Measurements from ENCODE around the gene IPO13.

IPO13 gene, protein sequence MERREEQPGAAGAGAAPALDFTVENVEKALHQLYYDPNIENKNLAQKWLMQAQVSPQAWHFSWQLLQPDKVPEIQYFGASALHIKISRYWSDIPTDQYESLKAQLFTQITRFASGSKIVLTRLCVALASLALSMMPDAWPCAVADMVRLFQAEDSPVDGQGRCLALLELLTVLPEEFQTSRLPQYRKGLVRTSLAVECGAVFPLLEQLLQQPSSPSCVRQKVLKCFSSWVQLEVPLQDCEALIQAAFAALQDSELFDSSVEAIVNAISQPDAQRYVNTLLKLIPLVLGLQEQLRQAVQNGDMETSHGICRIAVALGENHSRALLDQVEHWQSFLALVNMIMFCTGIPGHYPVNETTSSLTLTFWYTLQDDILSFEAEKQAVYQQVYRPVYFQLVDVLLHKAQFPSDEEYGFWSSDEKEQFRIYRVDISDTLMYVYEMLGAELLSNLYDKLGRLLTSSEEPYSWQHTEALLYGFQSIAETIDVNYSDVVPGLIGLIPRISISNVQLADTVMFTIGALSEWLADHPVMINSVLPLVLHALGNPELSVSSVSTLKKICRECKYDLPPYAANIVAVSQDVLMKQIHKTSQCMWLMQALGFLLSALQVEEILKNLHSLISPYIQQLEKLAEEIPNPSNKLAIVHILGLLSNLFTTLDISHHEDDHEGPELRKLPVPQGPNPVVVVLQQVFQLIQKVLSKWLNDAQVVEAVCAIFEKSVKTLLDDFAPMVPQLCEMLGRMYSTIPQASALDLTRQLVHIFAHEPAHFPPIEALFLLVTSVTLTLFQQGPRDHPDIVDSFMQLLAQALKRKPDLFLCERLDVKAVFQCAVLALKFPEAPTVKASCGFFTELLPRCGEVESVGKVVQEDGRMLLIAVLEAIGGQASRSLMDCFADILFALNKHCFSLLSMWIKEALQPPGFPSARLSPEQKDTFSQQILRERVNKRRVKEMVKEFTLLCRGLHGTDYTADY

GRCh38 chr1:43946236-43947060 lies at the start of gene IPO13:
Gene IPO13 (plus strand): TSS chr1:43946950. CDS start chr1:43947601, 651 bp downstream.
- peak; percentile 96 for DNase-seq

DNA sequence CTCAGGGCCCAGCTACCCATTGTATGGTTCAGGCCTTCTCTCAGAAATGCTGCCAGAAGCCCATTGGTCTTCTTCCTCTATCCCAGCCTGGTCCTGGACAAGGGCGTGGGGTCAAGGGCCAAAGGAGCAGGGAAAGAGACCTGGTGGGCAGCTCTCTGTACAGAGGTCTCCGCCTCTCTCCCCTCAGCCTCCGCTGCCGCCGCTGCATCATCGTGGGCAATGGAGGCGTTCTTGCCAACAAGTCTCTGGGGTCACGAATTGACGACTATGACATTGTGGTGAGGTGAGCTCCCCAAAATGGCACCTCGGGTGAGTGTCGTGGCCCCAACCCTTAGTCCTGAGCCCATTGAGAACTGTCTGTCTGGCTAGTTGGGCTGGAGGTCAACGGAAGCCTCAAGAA lies 47.8 kb upstream of the IPO13 start:
- DNase-seq: no peak

GRCh38 chr1:43900386-43900785 lies 46.4 kb upstream of the IPO13 start:
- DNase-seq: no peak

DNA sequence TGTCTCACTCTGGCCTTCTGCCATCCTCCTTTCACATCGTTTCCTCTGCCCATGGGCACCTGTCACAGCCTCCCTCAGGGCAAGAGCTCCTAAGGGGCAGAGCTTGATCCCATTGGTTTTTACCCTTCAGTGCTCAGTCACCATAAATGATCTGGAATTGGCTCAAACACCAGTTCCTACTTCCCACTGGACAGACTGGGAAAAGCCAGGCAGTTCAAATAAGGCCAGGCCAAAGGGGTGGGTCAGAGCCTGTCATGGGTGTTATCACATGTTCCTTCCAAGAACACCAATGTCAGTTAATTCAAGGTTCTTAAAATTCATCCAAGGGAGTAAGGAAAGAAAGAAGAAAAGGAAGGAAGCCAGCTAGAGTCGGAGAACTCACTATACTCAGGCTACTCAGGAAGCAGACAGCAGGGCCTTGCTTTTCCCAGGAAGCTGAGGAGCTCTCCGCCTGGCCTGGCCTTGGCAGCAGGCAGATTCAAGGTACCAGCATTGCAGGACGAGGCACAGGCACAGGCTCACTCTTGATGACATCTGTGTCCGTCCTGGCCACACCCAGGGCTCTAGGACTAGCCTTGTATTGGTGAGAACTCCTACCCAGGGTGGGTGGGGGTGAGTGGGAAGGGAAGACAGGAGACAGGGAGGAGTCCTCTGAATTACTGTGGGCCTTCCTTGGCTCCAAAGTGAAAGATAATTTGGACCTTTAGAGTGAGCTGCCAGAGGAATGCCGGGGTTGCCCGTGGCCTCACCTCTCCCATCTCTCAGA lies 45.4 kb upstream of the IPO13 start:
- no peak for DNase-seq

- peak; percentile 34 for DNase-seq
Measured at GRCh38 chr1:43902058-43902831, 44.5 kb upstream of the IPO13 start.

DNA sequence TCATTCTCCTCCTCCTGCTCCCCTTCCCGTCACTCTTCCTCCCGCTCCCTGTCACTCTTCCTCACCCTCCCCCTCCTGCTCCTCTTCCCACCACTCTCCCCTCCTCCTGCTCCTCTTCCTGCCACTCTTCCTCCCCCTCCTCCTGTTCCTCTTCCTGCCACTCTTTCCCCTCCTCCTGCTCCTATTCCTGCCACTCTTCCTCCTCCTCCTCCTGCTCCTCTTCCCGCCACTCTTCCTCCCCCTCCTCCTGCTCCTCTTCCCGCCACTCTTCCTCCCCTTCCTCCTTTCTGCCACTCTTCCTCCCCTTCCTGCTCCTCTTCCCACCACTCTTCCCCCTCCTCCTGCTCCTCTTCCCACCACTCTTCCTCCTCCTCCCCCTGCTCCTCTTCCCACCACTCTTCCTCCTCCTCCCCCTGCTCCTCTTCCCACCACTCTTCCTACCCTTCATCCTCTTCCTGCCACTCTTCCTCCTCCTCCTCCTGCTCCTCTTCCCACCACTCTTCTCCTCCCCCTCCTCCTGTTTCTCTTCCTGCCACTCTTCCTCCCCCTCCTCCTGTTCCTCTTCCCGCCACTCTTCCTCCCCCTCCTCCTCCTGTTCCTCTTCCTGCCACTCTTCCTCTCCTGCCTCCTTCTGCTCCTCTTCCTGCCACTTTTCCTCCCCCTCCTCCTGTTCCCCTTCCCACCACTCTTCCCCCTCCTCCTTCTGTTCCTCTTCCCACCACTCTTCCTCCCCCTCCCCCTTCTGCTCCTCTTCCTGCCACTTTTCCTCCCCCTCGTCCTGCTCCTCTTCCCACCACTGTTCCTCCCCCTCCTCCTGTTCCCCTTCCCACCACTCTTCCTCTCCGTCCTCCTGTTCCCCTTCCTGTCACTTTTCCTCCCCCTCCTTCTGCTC lies 41.8 kb upstream of the IPO13 start:
- DNase-seq: no peak

GRCh38 chr1:43908226-43908625 lies 38.5 kb upstream of the IPO13 start:
- DNase-seq: no peak

- DNase-seq: no peak
Measured at GRCh38 chr1:43908858-43909257, 37.9 kb upstream of the IPO13 start.

GRCh38 chr1:43910343-43910742 lies 36.4 kb upstream of the IPO13 start:
- DNase-seq: no peak

GRCh38 chr1:43912607-43913006 lies 34.1 kb upstream of the IPO13 start:
- no peak for DNase-seq

DNA sequence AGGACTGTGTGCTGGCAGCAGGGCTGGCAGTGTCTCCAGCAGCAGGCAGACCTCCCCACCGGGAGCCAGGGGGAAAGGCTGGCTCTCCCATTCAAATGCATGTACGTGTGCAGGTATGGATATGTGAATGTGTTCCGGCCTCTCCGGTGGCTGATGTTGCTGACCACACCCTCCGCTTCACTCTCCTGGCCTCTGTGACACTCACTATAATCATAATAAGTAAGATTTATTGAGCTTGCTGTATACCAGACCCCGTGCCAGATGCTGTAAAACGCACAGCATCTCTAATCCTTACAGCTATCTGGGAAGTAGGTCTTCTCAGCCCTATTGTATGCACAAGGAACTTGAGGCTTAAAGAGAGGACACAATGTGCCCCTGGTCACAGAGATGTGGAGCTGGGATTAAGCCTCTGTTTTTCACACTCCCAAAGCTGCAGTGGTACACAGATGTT lies 33.7 kb upstream of the IPO13 start:
- DNase-seq: no peak

DNA sequence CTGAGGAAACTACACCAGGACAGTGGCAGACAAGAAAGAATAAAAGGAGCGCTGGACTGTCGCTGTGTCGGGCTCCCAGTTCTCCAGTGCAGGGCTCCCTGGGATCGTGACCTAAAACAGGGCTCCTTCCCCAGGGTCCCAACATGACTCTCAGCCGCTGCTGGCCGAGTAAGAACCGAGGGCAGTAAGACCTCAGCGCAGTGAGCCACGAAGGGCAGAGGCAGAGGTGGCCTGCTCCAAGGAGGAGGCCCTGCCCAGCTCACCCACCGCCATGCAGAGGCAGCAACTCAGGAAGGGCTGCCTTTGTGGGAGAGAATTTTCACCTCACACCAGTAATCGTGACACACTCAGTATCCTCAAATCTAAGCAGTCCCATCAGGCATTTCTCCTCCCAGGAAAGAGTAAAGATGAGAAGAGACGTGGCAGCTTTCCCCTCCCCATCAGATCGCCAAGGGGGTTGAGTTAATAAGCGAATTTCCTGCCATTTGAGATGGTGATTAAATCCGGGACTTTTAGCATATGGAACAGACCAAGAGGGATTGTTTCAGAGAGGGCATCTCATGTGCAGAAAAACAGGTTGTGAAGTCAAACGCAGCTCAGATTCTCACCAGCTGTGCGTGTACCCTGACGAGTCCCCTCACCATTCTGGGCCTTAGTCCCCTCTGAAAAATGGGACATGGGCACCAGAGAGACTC lies 32.9 kb upstream of the IPO13 start:
- no peak for DNase-seq

DNA sequence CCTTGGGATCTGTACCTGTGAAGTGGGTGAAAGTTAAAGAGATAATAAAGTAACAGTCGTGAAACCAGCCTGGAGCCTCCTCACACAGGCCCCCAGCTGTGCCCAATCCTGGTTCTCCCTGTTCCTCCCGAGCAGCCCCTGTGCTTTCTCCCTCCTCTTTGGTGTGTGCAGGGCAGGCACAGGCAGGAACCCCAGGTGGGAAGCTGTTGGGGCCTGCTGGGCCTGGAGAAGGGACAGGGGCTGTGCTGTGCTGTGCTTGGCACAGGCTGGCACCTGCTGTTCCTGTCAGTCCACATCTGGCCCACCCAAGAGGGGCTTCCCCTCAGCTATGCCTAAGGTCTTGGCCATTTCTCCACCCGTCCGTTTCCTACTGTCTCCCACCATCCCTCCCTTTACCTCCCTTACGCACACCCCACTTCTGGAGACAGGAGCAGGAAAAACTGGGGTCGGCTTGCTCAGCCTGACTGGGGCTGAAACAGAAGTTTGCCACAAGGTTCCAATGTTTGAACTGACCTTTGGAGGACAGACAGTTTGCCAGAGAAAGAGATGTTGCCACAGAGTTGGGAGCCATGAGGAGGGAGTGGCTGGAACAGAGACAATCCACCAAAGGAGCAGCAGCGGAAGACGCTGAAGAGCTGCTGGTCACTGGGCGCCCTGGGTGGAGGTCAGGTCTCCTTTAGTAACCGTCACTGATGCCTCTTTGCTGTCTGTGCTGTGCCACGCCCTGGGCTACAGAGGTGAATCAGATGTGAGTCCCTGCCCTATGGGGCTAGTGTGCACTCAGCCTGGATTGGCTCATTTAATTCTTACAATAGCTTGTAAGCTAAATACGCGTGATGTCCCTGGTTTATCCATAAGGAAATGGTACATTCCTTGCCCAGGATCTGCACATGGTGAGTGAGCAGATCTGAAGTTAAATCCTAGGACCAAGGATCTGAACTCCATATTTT lies 31.9 kb upstream of the IPO13 start:
- no peak for DNase-seq

DNA sequence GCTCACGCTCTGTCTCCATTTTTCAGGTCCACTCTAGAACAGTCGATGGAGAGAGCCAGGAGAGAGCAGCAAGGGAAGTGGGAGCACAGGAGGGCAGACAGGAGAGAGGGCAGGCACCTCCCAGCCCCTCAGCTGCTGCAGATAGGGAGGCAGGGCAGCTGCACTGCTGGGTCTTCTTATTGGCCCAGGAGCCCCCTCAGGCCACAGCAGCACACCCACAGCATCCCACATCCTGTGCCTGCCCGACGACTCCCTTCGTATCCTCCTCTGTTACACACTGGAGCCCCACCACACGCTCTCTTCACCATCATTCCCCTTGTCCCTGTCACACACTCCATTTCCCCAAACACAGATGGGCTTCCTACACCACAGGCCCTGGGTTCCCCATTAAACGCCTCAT lies 26.8 kb upstream of the IPO13 start:
- no peak for DNase-seq

GRCh38 chr1:43921022-43921421 lies 25.7 kb upstream of the IPO13 start:
- no peak for DNase-seq

DNA sequence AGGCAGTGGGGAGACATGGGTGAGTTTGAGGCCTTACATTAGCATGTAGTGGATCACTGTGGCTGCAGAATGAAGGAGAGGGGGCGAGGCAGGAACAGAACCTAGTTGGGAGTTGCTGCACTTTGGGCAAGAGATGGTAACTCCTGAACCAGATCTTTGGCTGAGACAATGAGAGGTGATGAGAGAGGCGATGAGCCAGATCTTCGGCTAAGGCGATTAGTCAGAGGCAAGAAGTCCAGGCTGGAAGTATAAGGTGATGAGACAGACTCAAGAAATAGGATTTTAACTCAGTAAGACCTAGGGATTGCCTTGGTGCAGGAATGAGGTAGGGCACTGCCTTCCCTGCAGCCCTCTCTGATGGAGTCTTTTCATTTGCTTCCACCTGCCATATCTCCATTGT lies 22.2 kb upstream of the IPO13 start:
- DNase-seq: no peak

DNA sequence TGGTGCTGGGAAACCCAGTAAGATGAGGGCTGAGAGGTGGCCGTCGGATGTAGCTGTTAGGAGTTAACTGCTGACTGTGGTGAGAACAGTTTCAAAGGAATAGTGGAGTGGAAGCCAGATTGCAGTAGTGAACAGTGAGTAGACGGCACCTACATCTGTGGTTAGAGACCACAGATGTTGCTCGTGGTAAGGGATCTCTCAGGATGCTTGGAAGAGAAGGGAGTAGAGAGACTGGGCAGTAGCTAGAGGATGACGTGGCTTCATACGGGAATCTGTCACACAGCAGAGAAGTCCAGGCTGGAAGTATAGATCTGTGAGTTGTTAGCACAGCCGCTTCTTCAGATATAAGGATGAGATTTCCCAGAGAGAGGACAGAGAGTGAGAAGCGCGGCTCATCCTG lies 20.9 kb upstream of the IPO13 start:
- DNase-seq: no peak
